ENCODE results near the gene RTRAF. TPM values are rescaled to one million over a fixed set of nuclear protein-coding genes. Genes with fewer than 3 reads are reported as not detected.

The RTRAF gene
- total and polyA plus RNA-seq, 2 experiments from 2014 or later = 150 to 729 TPM

GRCh38 chr14:51939755-51940301 lies 49.5 kb upstream of the RTRAF start:
- no peaks in the 10 kb centered on the region for H4K20me1 ChIP-seq (replicated peaks; ENCODE audit: insufficient read depth)
- H3K36me3 Mint-ChIP-seq (ENCODE audit: low read depth) = no peaks in the 10 kb centered on the region
- H3K4me3 Mint-ChIP-seq = no peak overlapping the region
- H3K27ac ChIP-seq (ENCODE audit: low read depth) = no peak overlapping the region
- H3K9me2 ChIP-seq (ENCODE audit: insufficient read depth) = no peaks in the 10 kb centered on the region
- H3K27ac Mint-ChIP-seq = no peak overlapping the region
- no peaks in the 10 kb centered on the region for H3K79me2 ChIP-seq (replicated peaks; ENCODE audit: insufficient read depth)
- H3K4me2 ChIP-seq = no peak overlapping the region
- ATAC-seq (no peak), DNase-seq (ENCODE audit: low spot score) (no peak)
- no peaks in the 10 kb centered on the region for H3F3A ChIP-seq (replicated peaks; ENCODE audit: low read depth)
- H3K9me3 Mint-ChIP-seq = no peaks in the 10 kb centered on the region
- H3K4me1 Mint-ChIP-seq = peaks cover 15% of the 10 kb centered on the region
- H3K4me3 ChIP-seq = no peak overlapping the region
- H2AFZ ChIP-seq = no peak overlapping the region
- H3K36me3 ChIP-seq (ENCODE audit: insufficient read depth) = no peaks in the 10 kb centered on the region
- TF ChIP-seq POLR2AphosphoS5 (IDR thresholded peaks at IDR 0.05; ENCODE audit: low read depth) (no peak), NANOG (IDR thresholded peaks at IDR 0.05; ENCODE audit: borderline replicate concordance) (no peak), ZNF114 (CRISPR knock-in tag; IDR thresholded peaks at IDR 0.05) (no peak), STAT1 (IDR thresholded peaks at IDR 0.05; ENCODE audit: unreplicated experiment) (no peak), JUNB (IDR thresholded peaks at IDR 0.05; ENCODE audit: unreplicated experiment) (no peak), REST (IDR thresholded peaks at IDR 0.05; ENCODE audit: unreplicated experiment) (no peak), CREB1 (CRISPR knock-in tag; IDR thresholded peaks at IDR 0.05; ENCODE audit: low read depth) (no peak), EZH2 (IDR thresholded peaks at IDR 0.05; ENCODE audit: low read depth, unreplicated experiment) (no peak), ZNF331 (CRISPR knock-in tag; IDR thresholded peaks at IDR 0.05; ENCODE audit: low read depth) (no peak), EZH2phosphoT487 (IDR thresholded peaks at IDR 0.05; ENCODE audit: unreplicated experiment) (no peak)
- TF ChIP-seq, protein P1, sequence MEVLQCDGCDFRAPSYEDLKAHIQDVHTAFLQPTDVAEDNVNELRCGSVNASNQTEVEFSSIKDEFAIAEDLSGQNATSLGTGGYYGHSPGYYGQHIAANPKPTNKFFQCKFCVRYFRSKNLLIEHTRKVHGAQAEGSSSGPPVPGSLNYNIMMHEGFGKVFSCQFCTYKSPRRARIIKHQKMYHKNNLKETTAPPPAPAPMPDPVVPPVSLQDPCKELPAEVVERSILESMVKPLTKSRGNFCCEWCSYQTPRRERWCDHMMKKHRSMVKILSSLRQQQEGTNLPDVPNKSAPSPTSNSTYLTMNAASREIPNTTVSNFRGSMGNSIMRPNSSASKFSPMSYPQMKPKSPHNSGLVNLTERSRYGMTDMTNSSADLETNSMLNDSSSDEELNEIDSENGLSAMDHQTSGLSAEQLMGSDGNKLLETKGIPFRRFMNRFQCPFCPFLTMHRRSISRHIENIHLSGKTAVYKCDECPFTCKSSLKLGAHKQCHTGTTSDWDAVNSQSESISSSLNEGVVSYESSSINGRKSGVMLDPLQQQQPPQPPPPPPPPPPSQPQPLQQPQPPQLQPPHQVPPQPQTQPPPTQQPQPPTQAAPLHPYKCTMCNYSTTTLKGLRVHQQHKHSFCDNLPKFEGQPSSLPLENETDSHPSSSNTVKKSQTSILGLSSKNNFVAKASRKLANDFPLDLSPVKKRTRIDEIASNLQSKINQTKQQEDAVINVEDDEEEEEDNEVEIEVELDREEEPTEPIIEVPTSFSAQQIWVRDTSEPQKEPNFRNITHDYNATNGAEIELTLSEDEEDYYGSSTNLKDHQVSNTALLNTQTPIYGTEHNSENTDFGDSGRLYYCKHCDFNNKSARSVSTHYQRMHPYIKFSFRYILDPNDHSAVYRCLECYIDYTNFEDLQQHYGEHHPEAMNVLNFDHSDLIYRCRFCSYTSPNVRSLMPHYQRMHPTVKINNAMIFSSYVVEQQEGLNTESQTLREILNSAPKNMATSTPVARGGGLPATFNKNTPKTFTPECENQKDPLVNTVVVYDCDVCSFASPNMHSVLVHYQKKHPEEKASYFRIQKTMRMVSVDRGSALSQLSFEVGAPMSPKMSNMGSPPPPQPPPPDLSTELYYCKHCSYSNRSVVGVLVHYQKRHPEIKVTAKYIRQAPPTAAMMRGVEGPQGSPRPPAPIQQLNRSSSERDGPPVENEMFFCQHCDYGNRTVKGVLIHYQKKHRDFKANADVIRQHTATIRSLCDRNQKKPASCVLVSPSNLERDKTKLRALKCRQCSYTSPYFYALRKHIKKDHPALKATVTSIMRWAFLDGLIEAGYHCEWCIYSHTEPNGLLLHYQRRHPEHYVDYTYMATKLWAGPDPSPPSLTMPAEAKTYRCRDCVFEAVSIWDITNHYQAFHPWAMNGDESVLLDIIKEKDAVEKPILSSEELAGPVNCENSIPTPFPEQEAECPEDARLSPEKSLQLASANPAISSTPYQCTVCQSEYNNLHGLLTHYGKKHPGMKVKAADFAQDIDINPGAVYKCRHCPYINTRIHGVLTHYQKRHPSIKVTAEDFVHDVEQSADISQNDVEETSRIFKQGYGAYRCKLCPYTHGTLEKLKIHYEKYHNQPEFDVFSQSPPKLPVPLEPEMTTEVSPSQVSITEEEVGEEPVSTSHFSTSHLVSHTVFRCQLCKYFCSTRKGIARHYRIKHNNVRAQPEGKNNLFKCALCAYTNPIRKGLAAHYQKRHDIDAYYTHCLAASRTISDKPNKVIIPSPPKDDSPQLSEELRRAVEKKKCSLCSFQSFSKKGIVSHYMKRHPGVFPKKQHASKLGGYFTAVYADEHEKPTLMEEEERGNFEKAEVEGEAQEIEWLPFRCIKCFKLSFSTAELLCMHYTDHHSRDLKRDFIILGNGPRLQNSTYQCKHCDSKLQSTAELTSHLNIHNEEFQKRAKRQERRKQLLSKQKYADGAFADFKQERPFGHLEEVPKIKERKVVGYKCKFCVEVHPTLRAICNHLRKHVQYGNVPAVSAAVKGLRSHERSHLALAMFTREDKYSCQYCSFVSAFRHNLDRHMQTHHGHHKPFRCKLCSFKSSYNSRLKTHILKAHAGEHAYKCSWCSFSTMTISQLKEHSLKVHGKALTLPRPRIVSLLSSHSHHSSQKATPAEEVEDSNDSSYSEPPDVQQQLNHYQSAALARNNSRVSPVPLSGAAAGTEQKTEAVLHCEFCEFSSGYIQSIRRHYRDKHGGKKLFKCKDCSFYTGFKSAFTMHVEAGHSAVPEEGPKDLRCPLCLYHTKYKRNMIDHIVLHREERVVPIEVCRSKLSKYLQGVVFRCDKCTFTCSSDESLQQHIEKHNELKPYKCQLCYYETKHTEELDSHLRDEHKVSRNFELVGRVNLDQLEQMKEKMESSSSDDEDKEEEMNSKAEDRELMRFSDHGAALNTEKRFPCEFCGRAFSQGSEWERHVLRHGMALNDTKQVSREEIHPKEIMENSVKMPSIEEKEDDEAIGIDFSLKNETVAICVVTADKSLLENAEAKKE (CRISPR knock-in tag; IDR thresholded peaks at IDR 0.05) = no peak
- TF ChIP-seq, protein P2, sequence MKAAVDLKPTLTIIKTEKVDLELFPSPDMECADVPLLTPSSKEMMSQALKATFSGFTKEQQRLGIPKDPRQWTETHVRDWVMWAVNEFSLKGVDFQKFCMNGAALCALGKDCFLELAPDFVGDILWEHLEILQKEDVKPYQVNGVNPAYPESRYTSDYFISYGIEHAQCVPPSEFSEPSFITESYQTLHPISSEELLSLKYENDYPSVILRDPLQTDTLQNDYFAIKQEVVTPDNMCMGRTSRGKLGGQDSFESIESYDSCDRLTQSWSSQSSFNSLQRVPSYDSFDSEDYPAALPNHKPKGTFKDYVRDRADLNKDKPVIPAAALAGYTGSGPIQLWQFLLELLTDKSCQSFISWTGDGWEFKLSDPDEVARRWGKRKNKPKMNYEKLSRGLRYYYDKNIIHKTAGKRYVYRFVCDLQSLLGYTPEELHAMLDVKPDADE (IDR thresholded peaks at IDR 0.05) = no peak
- TF ChIP-seq, protein P3, sequence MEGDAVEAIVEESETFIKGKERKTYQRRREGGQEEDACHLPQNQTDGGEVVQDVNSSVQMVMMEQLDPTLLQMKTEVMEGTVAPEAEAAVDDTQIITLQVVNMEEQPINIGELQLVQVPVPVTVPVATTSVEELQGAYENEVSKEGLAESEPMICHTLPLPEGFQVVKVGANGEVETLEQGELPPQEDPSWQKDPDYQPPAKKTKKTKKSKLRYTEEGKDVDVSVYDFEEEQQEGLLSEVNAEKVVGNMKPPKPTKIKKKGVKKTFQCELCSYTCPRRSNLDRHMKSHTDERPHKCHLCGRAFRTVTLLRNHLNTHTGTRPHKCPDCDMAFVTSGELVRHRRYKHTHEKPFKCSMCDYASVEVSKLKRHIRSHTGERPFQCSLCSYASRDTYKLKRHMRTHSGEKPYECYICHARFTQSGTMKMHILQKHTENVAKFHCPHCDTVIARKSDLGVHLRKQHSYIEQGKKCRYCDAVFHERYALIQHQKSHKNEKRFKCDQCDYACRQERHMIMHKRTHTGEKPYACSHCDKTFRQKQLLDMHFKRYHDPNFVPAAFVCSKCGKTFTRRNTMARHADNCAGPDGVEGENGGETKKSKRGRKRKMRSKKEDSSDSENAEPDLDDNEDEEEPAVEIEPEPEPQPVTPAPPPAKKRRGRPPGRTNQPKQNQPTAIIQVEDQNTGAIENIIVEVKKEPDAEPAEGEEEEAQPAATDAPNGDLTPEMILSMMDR (conservative IDR thresholded peaks at IDR 0.05; ENCODE audit: low read depth in 2 of 2) = no peak
- H3K27me3 Mint-ChIP-seq (ENCODE audit: insufficient read depth, low read depth, poor library complexity) = no peaks in the 10 kb centered on the region
- H3K27me3 ChIP-seq (ENCODE audit: insufficient read depth) = no peaks in the 10 kb centered on the region
- H3K4me1 ChIP-seq (ENCODE audit: insufficient read depth) = no peaks in the 10 kb centered on the region; the same call in 1 of the 2 replicates
